GM12878 (cell line): ENCODE measurements around the gene MIF.

Experiments
- CTCF ChIP-seq, 3 experiments: IDR thresholded peaks in 2 of 3; conservative IDR thresholded peaks in 1 of 3; 2 replicates each; pipeline ENCODE4 v1.5.1; 2011; ENCODE audit warnings: low read depth in 3 of 3, low read length in 3 of 3, mild to moderate bottlenecking in 3 of 3, control low read depth in 2 of 3, moderate library complexity in 2 of 3, inconsistent platforms in 1 of 3, mixed read lengths in 1 of 3; ENCODE audit not compliant: control insufficient read depth in 2 of 3, insufficient read depth in 1 of 3; ENCODE audit errors: extremely low read depth in 1 of 3
- EP300 ChIP-seq, 2 experiments: fragments of 150-350 bp in 1 of 2; IDR thresholded peaks; 2 replicates each; pipeline ENCODE4 v1.6.1; 2011 to 2012; ENCODE audit warnings: low read depth in 2 of 2, low read length in 2 of 2, borderline replicate concordance in 1 of 2, improper control_type of control experiment in 1 of 2, inconsistent platforms in 1 of 2; ENCODE audit not compliant: control insufficient read depth in 1 of 2
- ESRRA ChIP-seq: IDR thresholded peaks from 2 replicates; pipeline ENCODE4 v1.6.1; 2012; ENCODE audit warnings: mild to moderate bottlenecking, low read length, improper control_type of control experiment
- HDAC2 ChIP-seq: fragments of 200-600 bp; sonication (generic); IDR thresholded peaks from 2 replicates; pipeline ENCODE4 v1.6.1; 2017
- MYC ChIP-seq: IDR thresholded peaks from 2 replicates; pipeline ENCODE4 v1.6.1; 2011; ENCODE audit warnings: mild to moderate bottlenecking, low read length, moderate library complexity, inconsistent platforms; ENCODE audit not compliant: insufficient read depth, insufficient replicate concordance, insufficient read length, severe bottlenecking
- POLR2AphosphoS5 ChIP-seq: IDR thresholded peaks from 2 replicates; pipeline ENCODE4 v1.6.1; 2011; ENCODE audit warnings: mild to moderate bottlenecking, low read length, inconsistent platforms
- RAD51 ChIP-seq: fragments of 450-650 bp; IDR thresholded peaks from 2 replicates; pipeline ENCODE4 v1.6.1; 2016; ENCODE audit warnings: moderate library complexity, mild to moderate bottlenecking, inconsistent platforms
- RELA ChIP-seq: fragments of 450-650 bp; IDR thresholded peaks from 2 replicates; pipeline ENCODE4 v1.8.0; 2014; ENCODE audit warnings: borderline replicate concordance; ENCODE audit not compliant: partially characterized antibody
- REST ChIP-seq: IDR thresholded peaks from 2 replicates; pipeline ENCODE4 v1.6.1; 2012; ENCODE audit warnings: mild to moderate bottlenecking, low read depth, low read length
- SUZ12 ChIP-seq: fragments of 200-600 bp; sonication (generic); IDR thresholded peaks from one replicate; pipeline ENCODE4 v1.6.1; 2018; ENCODE audit warnings: antibody characterized with exemption, mild to moderate bottlenecking; ENCODE audit not compliant: unreplicated experiment
- TCF7 ChIP-seq: IDR thresholded peaks from 2 replicates; pipeline ENCODE4 v1.6.1; 2014; ENCODE audit warnings: antibody characterized with exemption, borderline replicate concordance
- USF1 ChIP-seq: IDR thresholded peaks from 2 replicates; pipeline ENCODE4 v1.6.1; 2011; ENCODE audit warnings: borderline replicate concordance, low read depth, mild to moderate bottlenecking, moderate library complexity, mixed read lengths, low read length; ENCODE audit not compliant: insufficient read depth; ENCODE audit errors: extremely low read length
- YY1 ChIP-seq: IDR thresholded peaks from 2 replicates; pipeline ENCODE4 v1.6.1; 2011; ENCODE audit warnings: low read depth, mild to moderate bottlenecking, low read length

- peak; percentile 17 to 39 (median 26); a peak in 2 of 6 replicates for TF ChIP-seq CTCF (IDR thresholded peaks at IDR 0.05 in 2 of 3, conservative IDR thresholded peaks at IDR 0.05 in 1 of 3; ENCODE audit: control insufficient read depth in 2 of 3, extremely low read depth in 1 of 3, insufficient read depth in 1 of 3, low read depth in 3 of 3, low read length in 3 of 3)
- TF ChIP-seq USF1: no peak
- no peak for TF ChIP-seq SUZ12
- peak; percentile 89 for TF ChIP-seq POLR2AphosphoS5
- TF ChIP-seq REST: no peak
- no peak for TF ChIP-seq TCF7
- TF ChIP-seq EP300 (IDR thresholded peaks at IDR 0.05; ENCODE audit: borderline replicate concordance in 1 of 2, control insufficient read depth in 1 of 2, low read depth in 2 of 2, low read length in 2 of 2): no peak
- TF ChIP-seq MYC: no peak
- peak; percentile 14 for TF ChIP-seq RELA
- no peak for TF ChIP-seq HDAC2
- peak; percentile 84 for TF ChIP-seq YY1
- TF ChIP-seq ESRRA: no peak
- no peak for TF ChIP-seq RAD51
Measured at GRCh38 chr22:23857606-23858483, 36.3 kb upstream of the MIF start, which contains the start of gene SLC2A11.
